T-helper 2 cell treated with Interferon-gamma antibody and Interleukin-4, amounts not matched to agents 100 ng/mL and 5 ng/mL, for 36 hours (primary cell): Measurements from ENCODE around the gene BRSK2. TPM values are rescaled to one million over a fixed set of nuclear protein-coding genes. Genes with fewer than 3 reads are reported as not detected.

Source experiments
- intact Hi-C: fragments of 100-400 bp; cut with micrococcal nuclease; formaldehyde crosslinking; loops from one replicate; pipeline ENCODE4 v1.15.1; 2023
- total RNA-seq: library from RNA; stranded (reverse); gene quantifications from 2 replicates; pipeline ENCODE4 v1.2.3, GENCODE V29; 2022

BRSK2 gene
- total RNA-seq, 1 donor from 2014 or later, result not detected

DNA sequence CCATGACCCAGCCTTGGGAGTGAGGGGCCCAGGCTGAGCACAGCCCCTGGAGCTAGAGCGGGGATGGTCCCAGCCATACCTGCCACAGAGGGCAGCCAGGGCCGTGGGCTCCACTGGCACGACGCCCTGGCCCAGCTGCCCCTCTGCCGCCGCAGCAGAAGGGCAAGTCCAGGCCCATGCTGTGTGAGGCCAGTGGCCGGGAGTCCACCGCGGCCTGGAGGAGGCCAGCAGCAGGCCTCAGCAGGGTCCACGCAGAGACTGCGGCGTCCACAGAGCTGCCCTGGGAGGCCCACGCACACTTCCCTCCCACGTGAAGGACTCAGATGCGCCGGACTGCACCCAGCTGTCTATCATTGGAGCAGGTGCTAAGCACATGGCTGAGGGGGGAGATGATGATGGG, 73.3 kb downstream of the BRSK2 start:
- intact Hi-C loops, result no loop called here

DNA sequence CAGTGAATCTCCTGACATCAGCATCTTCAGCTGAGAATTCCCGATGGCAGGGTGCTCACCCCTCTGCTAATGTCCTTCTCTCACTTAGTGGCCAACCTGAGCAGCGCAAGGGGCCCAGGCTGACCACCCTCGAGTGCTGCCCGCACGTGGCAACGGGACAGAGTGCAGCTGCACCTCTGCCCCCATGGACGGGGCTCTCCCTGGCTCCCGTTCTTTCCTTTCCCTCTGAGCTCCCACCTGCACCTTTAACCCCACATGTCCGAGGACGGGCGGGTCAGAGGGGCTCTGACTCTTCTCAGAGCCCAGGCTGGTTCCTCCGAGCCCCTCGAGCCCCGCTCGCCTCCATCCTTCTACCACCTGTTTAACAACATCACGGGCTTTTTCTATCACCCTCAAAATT, 77.0 kb downstream of the BRSK2 start:
- intact Hi-C loops, result no loop called here

DNA sequence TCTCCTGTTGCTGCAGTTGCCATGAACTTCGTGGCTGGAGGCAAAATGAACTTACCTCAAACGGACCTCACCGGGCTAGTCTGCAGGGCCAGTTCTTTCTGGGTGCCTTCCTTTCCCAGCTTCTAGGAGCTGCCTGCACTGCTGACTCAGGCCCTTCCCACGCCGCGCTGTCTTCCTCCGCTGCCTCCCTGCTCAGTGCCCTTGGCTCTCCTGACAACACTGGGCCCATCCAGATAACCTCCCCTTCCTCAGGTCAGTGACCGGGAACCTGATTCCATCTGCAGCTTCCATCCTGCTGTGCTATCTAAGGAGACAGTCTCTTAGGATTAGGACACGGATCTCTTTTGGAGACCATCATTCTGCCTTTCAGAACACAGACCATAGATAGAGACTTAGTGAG, 77.5 kb downstream of the BRSK2 start:
- intact Hi-C loops, result no loop called here

DNA sequence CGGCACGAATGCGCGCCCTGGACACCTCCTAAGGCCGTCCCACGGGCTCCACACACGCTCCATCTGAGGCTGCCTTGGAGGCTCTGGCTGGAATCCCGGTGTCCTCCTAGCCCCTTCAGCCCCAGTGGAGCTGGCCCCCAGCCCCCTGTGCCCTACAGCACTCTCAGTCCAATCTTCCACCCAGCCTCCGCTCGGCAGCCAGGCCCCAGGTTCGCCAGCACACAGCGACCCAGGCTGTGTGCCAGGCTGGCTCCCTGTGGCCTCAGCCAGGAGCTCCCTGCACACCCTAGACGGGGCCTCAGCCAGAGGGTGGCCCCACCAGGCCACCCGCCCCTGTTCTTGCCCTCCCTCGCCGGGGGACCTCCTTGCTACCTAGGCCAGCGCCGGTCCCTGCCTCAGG, 78.3 kb downstream of the BRSK2 start:
- intact Hi-C loops, result no loop called here

DNA sequence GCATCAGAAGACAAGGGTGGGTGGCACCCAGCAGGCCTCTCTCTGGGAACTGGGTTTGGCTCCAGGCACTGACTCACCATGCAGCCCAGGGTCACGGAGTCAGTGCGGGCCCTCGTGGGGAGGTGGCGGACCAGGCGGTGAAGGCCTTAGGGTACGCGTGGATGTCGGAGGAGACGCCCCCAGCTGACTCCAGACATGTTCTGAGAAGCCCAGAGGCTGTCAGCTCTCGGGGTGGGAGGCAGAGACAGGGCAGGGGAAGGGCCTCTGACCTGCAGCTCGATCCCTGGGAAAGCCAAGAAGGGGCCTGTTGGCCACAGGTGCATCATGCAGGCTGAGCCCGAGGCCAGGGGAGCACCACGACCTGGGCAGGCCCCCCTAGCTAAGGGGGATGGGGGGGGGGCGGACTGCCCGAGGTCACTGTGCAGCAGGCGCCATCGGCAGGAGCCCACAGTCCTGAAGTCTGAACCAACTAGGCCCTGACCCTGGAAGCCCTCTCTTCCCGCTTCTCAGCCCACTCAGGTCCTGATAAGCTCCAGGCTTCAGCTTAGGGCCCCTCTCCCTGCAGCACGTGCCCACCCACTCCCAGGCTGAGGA, 78.8 kb downstream of the BRSK2 start:
- intact Hi-C loops, result no loop called here

DNA sequence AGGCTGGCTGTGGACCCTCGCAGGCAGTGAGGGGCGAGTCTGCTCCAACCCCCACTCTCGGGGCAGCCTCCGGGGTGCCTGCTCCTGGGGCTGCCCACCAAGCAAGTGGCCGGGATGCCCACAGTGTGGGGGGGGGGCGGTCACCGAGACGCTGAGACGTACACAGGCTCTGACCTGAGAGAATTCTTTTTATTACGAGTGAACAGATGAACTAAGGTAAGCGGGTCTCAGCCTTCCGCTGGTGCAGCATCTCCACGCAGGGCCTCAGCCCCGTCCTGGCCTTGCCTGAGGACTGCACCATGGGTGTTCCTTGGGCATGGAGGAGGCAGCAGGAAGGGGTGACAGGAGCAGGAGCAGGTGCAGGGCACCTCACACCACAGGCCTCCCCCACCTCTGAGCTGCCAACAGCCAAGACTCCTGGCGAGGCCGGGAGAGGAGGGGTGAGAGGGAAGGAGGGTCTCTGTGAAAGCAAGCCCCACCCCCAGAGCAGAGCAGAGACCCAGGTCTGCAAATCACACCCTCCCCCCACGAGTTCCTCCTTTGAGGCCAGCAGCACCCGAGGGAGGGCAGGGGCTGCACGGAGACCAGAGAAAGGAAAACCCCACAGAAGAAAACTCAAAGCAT, 79.7 kb downstream of the BRSK2 start:
- intact Hi-C loops, result no loop called here

DNA sequence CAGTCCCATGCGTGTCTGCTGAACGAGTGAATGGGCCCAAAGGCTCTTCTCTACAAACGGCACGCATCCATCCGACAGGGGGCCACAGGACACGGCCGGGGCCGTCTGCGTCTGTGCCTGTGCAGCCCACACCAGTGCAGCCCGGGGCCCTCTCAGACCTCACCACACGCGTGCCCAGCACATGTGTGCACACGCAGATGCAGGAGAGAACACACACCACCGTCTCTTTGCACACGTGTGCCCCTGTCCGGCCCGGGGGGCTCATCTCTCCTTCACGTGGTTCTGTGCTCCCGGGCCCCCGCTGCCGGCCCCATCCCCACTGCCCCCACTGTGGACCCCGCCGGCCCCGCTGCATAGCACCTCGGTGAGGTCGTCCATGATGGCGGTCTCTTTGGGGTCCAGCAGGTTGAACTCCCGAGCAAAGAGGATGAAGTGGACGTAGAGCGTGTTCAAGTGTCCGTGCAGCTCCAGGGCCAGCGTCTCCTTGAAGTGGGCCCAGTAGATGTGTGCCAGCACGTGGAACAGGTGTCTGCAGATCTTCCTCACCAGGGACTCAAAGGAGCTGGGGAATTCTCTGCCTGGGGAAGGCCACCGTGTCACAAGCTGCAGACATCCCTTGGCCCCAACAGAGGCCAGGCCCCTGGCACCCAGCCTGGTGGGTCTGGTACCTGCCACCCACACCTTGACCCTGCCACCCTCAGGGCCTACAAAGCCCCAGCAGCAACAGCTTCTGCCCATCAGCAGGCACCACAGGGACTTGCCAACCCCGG, 80.4 kb downstream of the BRSK2 start:
- intact Hi-C loops, result no loop called here

DNA sequence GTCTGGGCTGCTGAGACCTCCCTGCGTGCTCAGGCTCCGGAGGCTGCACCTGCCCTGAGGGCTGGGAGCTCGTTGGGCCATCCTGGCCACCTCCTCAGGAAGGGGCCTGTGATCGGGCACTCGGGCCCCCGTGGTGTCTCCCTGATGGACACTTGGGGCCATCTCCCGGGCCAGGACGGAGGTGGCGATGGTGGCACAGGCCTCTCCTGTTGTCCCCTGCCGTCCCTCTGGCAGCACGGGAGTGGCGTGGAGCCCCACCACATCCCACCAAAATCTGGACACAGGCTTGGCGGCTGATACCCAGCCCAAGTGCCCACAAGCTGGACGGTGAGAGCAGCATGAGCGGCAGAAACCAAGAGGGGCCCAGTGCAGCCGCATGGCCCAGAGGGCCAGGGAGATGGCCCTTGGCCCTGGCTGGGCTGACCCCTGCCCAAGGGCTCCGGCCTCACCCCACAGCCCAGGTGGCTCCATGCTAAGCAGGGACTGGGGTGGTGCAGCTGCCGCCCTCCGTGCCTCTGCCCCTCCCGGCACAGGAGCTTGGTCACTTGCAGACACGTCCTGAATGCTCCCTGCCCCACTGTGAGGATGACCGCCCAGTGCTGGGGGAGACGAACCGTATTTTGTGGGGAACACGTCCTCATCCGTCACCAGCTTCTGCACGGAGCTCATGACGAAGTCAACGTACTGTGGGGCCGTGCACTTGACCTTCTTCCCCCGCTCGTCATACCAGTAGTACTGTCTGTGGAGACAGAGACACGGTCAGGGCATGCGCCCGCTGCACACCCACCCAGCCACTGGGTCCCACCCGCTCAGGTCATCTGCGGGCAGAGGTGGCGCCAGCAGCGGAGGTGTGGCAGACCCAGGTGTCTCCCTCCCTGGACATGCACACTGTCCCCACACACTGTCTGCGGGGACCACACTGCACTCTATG, 81.2 kb downstream of the BRSK2 start:
- intact Hi-C loops, result no loop called here

DNA sequence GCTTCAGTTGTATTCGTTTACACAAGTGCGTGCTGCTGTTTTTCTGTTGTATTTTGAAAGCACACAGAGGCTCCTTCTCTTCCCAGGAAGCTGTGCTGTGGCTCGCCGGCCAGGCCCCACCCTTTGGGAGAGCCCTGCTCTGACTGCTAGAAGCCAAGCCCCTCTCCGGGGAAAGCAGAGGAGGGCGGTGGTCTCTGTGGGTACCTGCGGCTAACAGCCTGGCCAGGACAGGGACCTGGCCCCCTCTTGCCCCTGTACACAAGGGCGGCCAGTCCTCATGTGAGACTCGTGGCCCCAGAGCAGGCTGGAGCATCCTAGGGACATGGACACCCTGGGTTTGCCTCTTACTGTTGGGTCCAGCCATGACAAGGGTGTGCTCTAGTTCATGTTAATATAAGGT, 82.0 kb downstream of the BRSK2 start:
- intact Hi-C loops, result no loop called here

DNA sequence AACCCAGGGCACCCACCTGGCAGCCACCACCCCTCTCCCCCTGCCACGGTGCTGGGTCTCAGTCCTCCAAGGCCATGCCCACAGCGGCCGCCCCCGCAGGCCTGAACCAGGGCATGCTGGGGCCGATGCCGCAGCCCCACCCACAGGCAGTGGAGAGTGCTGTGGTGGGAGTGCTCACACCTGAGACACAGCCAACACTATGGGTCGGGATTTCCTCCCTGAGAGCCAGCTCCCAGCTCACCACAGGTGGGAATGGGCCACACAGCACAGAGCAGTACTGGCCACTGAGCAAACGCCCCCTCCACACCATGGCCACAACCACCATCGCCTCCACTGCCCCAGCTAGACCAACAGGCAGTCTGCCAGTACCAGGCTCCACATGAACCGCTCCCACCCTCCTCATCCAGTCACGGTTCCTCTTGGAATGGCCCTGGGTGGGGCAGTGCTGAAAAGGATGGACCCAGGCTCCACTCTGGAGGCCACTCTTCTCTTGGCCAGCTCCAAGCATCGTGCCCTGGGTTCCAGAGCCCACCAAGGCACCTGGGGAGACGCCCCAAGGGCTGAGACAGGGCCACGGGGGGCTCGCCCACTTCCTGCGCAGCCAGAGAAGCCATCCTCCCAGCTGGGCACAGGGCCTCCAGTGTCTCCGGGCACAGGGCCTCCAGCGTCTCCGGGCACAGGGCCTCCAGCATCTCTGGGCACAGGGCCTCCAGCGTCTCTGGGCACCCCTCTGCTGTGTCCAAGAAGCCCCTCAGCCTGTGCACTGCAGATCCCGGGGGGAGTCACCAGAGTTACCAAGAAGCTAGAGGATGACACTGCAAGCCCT, 82.7 kb downstream of the BRSK2 start:
- intact Hi-C loops, result no loop called here

DNA sequence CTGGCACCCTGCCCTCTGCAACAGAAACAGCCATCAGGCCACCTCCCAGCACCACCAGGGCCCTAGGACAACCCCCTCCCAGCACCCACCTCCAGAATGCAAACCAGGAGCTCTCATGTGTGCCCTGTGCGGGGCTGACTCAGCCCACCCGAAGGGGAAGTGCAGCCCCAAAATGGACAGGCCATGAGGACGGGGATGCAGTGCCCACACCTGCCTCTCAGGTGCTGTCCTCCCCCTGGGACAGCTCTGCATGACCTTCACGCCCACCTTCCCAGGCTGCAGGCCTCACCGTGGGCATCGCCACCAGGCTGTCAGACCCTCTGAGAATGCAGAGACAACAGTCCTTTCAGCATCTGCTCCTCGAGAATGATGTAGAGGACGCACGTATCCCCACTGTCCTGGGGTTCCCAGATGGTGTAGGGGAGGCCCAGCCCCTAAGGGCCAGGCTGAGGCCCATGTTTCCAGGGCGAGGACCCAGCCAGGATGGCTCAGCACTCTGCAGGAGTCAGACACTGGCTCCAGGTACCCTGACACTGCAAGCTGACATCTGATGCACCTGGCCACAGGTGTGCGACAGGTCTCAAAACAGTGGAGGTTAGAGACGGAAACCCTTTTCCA, 83.4 kb downstream of the BRSK2 start:
- intact Hi-C loops, result no loop called here

DNA sequence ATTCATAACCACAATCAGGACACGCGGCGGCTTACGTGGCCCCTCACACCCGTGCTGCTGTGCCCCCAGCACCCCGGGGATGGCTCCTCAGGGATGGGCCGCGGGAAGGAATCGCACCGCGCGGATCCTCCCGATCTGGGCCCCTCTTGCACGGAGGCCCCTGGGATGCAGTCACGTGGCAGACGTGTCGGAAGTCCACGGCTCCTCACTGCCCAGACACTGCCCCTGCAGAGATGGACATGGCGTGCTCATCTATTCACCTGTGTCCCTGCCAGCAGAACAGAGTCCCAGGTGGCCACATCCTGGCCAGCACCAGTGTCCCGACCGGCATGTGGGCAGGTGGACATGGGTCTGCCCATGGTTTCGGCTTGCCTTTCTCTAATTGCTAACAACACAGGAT, 84.1 kb downstream of the BRSK2 start:
- intact Hi-C loops, result no loop called here

DNA sequence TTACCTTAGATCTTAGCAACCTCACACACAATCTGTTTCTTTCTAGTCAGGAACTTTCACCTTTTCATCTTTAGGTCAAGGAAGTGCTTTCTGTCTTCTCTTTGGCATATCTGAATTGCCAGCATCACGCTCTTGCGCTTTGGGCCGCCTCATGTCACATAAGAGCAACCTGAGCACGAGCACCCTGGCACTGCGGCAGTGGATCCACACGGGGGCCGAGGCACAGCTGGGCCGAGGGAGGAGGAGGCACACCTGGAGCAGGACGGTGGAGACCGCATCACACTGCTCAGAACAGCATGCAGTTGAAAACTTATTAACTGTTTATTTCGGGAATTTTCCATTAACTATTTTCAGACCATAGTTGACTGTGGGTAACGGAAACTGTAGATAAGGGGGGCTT, 86.1 kb downstream of the BRSK2 start:
- intact Hi-C loops, result no loop called here

DNA sequence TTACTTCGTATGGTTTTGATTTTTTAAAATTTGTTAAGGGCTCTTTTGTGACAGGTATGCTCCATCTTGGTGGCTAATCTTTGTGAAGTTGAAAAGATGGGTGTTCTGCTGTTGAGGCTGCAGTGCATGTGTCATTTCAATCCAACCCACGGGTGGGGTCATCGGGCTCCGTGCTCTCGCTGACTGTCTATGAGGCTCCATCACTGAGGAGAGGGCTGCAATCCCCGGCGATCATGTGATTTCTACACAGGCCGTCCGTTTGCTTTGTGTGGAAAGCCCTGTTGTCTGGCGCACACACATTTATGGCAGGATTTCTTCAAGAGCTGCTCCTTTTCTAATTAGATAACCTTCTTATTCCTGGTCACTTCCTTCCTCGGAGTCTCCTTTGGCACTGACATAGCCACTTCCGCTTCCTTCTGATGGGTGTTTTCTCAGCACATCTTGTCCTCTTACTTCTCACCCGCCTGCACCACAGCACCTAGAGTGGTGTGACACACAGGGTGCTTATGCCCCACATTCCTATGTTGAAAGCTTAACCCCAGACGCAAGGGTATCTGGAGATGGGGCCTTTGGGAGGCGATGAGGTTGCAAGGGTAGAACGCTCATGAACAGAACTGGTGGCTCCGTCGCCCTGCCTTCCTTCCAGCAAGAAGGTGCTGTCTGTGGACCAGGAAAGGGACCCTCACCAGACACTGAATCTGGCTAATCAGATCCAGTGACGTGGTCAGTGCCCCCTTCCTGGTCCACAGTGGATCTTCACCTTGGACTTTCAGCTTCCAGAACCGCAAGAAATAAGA, 87.4 kb downstream of the BRSK2 start:
- intact Hi-C loops, result no loop called here

DNA sequence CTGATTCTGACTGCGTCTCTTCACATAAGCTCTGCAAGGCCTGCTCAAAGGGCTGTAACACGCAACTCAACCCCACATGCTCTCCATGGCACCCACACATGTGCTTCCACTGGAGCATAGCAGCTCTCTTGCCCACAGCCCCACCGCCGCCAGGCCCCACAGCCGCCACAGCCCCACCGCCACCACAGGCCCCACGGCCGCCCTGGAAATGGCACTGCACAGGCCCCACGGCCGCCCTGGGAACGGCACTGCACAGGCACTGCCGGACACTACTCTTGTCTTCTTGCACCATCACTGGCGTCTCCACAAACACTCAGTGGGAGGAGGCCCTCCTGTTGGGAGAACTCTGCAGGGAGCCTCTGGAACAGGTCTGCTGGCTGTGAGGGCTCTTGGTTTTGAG, 88.3 kb downstream of the BRSK2 start:
- intact Hi-C loops, result no loop called here

DNA sequence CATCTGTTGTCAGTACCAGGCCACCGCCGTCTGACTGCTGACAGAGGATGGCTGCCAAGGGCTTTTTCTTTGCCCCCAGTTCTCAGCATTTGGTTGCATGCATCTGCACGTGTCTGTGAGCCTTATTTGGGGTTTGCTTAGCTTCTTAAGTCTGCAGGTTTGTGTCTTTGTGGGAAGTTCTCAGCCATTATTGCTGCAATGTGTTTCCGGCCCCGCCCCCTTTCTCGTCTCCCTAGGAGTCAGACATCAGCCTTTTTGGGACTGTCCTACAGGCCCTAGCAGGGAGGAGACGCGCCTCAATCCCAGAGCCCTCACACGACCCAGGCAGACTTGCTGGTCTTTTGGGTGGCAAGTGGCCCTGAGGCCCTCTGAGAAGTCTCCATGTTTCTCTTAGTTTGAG, 88.8 kb downstream of the BRSK2 start:
- intact Hi-C loops, result no loop called here

DNA sequence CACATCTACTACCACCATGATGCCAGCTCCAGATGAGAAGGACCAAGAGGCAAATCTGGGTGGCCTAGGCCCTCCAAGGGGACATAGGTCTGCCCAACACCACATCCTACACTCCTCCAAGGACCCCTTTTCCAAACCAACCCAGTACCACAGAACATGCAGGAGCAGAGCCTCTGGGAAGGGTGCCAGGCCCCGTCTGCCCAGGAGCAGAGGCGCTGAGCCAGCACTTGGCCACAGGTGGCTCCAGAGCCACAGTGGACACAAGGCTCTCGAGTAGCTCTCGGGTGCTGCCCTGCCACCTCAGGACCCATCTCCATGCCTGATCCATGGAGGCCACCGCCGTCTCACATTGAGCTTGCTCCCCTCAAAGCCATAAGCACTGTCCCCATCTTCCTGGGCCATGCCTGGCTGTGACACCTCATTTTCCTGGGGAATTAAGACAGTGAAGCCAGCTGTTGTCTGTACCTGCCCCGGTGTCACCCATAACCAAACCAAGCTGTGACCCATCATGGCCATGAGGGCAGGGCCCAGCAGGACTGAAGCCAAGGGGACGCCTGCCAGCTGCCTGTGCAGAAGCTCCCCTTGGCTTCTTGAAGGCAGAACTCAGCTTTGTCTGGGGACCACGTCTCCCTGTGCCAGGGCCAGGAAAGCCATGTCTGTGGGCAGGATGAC, 89.4 kb downstream of the BRSK2 start:
- intact Hi-C loops, result no loop called here

DNA sequence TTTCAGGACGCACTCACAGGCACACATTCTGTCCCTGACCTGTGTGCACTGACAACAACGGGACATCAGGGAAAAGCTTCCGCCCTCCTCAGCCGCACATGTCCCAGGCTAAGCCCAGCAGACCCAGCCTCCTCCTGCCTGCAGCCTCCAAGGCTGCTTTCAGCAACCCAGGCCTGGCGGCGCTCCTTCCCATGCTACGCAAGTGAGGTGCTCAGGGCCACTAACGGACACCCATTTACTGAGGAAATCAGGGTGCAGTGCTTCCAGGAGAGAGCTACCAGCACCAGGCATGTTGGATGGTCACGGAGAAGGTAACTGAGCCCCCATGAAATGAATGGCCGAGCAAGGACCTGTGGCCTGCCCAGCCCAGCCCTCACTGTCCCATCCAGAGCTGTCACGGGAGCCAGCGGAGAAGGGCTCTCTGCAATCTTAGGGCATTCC, 90.0 kb downstream of the BRSK2 start:
- intact Hi-C loops, result no loop called here

DNA sequence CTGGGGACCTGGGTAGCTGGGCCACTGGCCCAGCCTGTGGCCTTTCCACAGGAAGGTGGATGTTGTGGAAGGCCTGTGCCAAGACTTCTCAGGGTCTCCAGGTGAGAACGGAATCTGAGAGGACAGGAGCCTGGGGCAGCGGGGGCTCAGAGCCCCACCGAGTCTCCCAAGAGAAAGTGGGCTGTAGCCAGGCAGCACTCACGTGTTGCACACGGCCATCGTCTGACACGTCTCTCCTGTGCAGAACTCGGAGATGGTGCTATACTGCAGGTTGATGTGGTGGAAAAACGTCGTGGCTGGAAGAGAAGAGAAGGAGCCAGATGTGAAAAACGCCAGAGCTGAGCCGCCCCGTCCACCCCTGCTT, 90.4 kb downstream of the BRSK2 start:
- intact Hi-C loops, result no loop called here
